ENCODE data around the gene RIC1.
"Not testable (repeated sequence)": the region's sequence is repeated elsewhere in the genome, so short reads cannot be mapped to it uniquely, and the experiment has no call there.

The RIC1 gene

GRCh38 chr9:5767968-5768932, 139.3 kb downstream of the RIC1 start:
- H3K4me3 ChIP-seq (ENCODE audit: low read length), result no peak overlapping the region
- no peak for TF ChIP-seq CTCF (IDR thresholded peaks at IDR 0.05; ENCODE audit: insufficient read depth, low read depth, low read length, missing control alignments)
- peak; percentile 36 for DNase-seq (ENCODE audit: low read depth)

- no peak for DNase-seq (ENCODE audit: low read depth)
- H3K4me3 ChIP-seq (ENCODE audit: low read length), result no peak overlapping the region
- TF ChIP-seq CTCF (IDR thresholded peaks at IDR 0.05; ENCODE audit: insufficient read depth, low read depth, low read length, missing control alignments), result no peak
Measured at GRCh38 chr9:5773324-5773999, 144.6 kb downstream of the RIC1 start.

- no peak for DNase-seq (ENCODE audit: low read depth)
- H3K4me3 ChIP-seq (ENCODE audit: low read length), result no peak overlapping the region
- no peak for TF ChIP-seq CTCF (IDR thresholded peaks at IDR 0.05; ENCODE audit: insufficient read depth, low read depth, low read length, missing control alignments)
Measured at GRCh38 chr9:5778805-5779204, 149.9 kb downstream of the RIC1 start.

GRCh38 chr9:5779705-5780218, 150.9 kb downstream of the RIC1 start:
- DNase-seq (ENCODE audit: low read depth); H3K4me3 ChIP-seq (ENCODE audit: low read length): not testable (repeated sequence)

- not testable (repeated sequence) for DNase-seq (ENCODE audit: low read depth); H3K4me3 ChIP-seq (ENCODE audit: low read length)
Measured at GRCh38 chr9:5783420-5783819, 154.5 kb downstream of the RIC1 start.

GRCh38 chr9:5783982-5784381, 155.1 kb downstream of the RIC1 start:
- DNase-seq (ENCODE audit: low read depth), result no peak
- TF ChIP-seq CTCF (IDR thresholded peaks at IDR 0.05; ENCODE audit: insufficient read depth, low read depth, low read length, missing control alignments), result no peak
- H3K4me3 ChIP-seq (ENCODE audit: low read length), result no peak overlapping the region

GRCh38 chr9:5784526-5785315, 155.8 kb downstream of the RIC1 start:
- DNase-seq (ENCODE audit: low read depth), result no peak
- TF ChIP-seq CTCF (IDR thresholded peaks at IDR 0.05; ENCODE audit: insufficient read depth, low read depth, low read length, missing control alignments), result no peak
- no peak overlapping the region for H3K4me3 ChIP-seq (ENCODE audit: low read length)

Data from epithelial cell of esophagus (primary cell).